Lung (tissue), 12 donors: ENCODE measurements around the gene PGM1. TPM values are rescaled to one million over a fixed set of nuclear protein-coding genes. Genes with fewer than 3 reads are reported as not detected.

Experiments used
- ATAC-seq: fragments of 200-7000 bp; cut with Tn5 transposase; one replicate; pipeline ENCODE4 v1.9.1; 2020; ENCODE audit warnings: moderate number of reproducible peaks; ENCODE audit not compliant: insufficient read depth, low FRiP score
- DNase-seq, 3 donors: peaks; one replicate each; pipeline ENCODE4 v3.0.0-alpha.2; 2013 to 2017
- H3K27ac ChIP-seq, 2 donors: one replicate each; pipeline ENCODE4 v1.5.1; 2013; ENCODE audit warnings: mild to moderate bottlenecking in 2 of 2, moderate library complexity in 2 of 2, control low read depth in 1 of 2, inconsistent platforms in 1 of 2, low read depth in 1 of 2, low read length in 1 of 2
- H3K27me3 ChIP-seq, 3 donors: one replicate each; pipeline ENCODE4 v1.5.1; 2013; ENCODE audit warnings: low read length in 2 of 3; ENCODE audit not compliant: control insufficient read depth in 3 of 3, insufficient read depth in 3 of 3
- H3K36me3 ChIP-seq, 4 donors: one replicate each; pipeline ENCODE4 v1.5.1; 2013; ENCODE audit warnings: low read length in 4 of 4, mild to moderate bottlenecking in 1 of 4, moderate library complexity in 1 of 4; ENCODE audit not compliant: control insufficient read depth in 4 of 4, insufficient read depth in 4 of 4
- H3K4me1 ChIP-seq, 5 donors: one replicate each; pipeline ENCODE4 v1.5.1; 2013; ENCODE audit warnings: low read length in 5 of 5, mild to moderate bottlenecking in 2 of 5, moderate library complexity in 1 of 5; ENCODE audit not compliant: control insufficient read depth in 5 of 5, insufficient read depth in 5 of 5
- H3K4me3 ChIP-seq: one replicate; pipeline ENCODE4 v1.5.1; 2013; ENCODE audit warnings: mild to moderate bottlenecking, control low read depth, moderate library complexity
- H3K9ac ChIP-seq, 2 donors: one replicate each; pipeline ENCODE4 v1.5.1; 2013; ENCODE audit warnings: low read length in 2 of 2, control low read depth in 1 of 2; ENCODE audit not compliant: insufficient read depth in 1 of 2
- H3K9me3 ChIP-seq, 4 donors: one replicate each; pipeline ENCODE4 v1.5.1; 2013; ENCODE audit warnings: low read length in 3 of 4, mild to moderate bottlenecking in 1 of 4, moderate library complexity in 1 of 4; ENCODE audit not compliant: control insufficient read depth in 4 of 4, insufficient read depth in 3 of 4
- WGBS, 2 donors: extraction: QIAGEN DNeasy Blood & Tissue Kit; methylation state at CpG; one replicate each; pipeline ENCODE4 v1.1.7; 2013; 5-methylcytosine and 5-hydroxymethylcytosine counted together
- polyA plus RNA-seq, 2 donors: library from polyadenylated mRNA; stranded (reverse); fragments of 200-250 nt; gene quantifications; one replicate each; pipeline ENCODE4 v1.2.1, GENCODE V29; 2013
- total RNA-seq, 2 donors: library from RNA; depleted of rRNA in 1 of 2; stranded (reverse); fragments of >200 nt in 1 of 2; gene quantifications; one replicate each; pipeline ENCODE4 v1.2.1, GENCODE V29; 2014 to 2021
- TF ChIP-seq, protein P1 (sequence below): IDR thresholded peaks from 2 replicates; pipeline ENCODE4 v1.5.1; 2012; ENCODE audit warnings: mild to moderate bottlenecking; ENCODE audit errors: control extremely low read depth, extremely low read depth
- donor health status: control.
- donor health status: control.
- donor health status: Bipolar disorder and iron deficiency.
- donor health status: healthy.
- donor health status: DM: yes; HTN: yes; CAD: no.

PGM1 gene
- total and polyA plus RNA-seq, 4 donors: 9.1 to 53.8 (median 34.8) TPM

DNA sequence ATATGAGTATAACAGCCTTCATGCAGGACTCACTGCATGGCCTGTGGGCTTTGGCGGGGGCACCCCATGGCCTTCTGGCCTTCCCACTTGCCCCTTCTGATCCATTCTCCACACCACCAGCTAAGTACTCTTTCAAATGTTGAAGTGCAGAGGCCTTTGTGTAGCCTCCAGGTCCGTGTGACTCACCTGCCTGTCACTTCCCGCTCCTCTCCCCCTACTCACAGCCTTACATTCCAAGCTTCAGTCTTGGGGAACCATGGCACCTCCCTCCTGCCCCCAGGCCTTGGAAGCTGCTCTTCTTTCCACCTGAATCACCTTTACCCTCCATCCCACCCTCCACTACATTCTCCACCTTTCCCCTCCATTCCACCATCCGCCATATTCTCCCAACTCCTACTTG, 69.6 kb downstream of the PGM1 start:
- Histone ChIP-seq H3K27me3 (no peaks in the 10 kb centered on the region), H3K4me3 (no peak overlapping the region), H3K27ac (no peak overlapping the region), H3K9me3 (peaks cover 0 to 2% (median 0%) of the 10 kb centered on the region in 4 donors), H3K9ac (no peak overlapping the region), H3K4me1 (peaks cover 0 to 7% (median 0%) of the 10 kb centered on the region in 5 donors), H3K36me3 (peaks cover 0 to 5% (median 0%) of the 10 kb centered on the region in 4 donors)
- ATAC-seq (no peak), DNase-seq (no peak)
- TF ChIP-seq, protein P1, sequence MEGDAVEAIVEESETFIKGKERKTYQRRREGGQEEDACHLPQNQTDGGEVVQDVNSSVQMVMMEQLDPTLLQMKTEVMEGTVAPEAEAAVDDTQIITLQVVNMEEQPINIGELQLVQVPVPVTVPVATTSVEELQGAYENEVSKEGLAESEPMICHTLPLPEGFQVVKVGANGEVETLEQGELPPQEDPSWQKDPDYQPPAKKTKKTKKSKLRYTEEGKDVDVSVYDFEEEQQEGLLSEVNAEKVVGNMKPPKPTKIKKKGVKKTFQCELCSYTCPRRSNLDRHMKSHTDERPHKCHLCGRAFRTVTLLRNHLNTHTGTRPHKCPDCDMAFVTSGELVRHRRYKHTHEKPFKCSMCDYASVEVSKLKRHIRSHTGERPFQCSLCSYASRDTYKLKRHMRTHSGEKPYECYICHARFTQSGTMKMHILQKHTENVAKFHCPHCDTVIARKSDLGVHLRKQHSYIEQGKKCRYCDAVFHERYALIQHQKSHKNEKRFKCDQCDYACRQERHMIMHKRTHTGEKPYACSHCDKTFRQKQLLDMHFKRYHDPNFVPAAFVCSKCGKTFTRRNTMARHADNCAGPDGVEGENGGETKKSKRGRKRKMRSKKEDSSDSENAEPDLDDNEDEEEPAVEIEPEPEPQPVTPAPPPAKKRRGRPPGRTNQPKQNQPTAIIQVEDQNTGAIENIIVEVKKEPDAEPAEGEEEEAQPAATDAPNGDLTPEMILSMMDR: no peak
- 92 to 95% methylated on average over 4 of the region's 4 CpGs for WGBS, 2 donors

DNA sequence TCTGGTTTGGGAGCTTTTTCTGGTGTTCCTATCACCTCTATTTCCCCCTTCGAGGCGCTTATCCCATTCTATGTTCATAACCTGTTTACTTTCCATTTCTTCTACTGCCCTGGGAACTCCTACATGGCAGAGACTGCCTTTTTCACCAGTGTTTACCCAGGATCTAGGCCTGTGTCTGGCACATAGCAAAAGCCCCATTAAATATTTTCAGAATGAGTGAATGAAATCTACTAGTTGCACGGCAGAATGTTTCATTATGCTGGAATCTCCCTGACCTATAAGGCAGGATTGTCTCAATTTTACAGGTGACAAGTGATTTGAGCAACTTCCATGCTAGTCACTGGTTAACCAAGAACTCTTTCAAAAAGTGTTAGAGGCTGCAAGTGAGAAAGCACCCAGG, 70.1 kb downstream of the PGM1 start:
- H3K27me3 ChIP-seq: no peaks in the 10 kb centered on the region
- peaks cover 0 to 5% (median 0%) of the 10 kb centered on the region in 4 donors for H3K36me3 ChIP-seq
- TF ChIP-seq, protein P1: no peak
- DNase-seq (no peak), ATAC-seq (no peak)
- no peak overlapping the region for H3K4me3 ChIP-seq
- peaks cover 0 to 2% (median 0%) of the 10 kb centered on the region in 4 donors for H3K9me3 ChIP-seq
- H3K9ac ChIP-seq: no peak overlapping the region
- no peak overlapping the region for H3K27ac ChIP-seq
- peaks cover 0 to 7% (median 0%) of the 10 kb centered on the region in 5 donors for H3K4me1 ChIP-seq
- 91 to 94% methylated on average over 3 of the region's 3 CpGs for WGBS, 2 donors

DNA sequence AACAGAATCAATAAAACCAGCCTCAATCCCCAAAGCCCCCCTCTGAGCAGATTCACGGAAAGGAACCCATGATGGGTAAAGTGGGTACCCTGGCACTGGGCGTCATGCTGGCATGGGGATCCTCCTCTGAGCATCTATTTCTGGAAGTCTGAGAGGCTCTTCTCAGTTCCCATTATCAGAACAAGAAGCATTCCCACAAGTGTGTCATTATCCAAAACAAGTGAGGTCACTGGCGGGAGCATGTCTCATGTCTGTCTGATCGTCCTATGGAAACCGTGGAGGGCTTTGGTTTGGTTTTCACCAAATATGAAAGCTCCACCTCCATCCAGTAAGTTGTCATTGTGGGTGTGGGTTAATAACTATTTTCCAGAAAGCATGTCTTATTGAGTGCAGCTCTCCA, 70.7 kb downstream of the PGM1 start:
- Histone ChIP-seq H3K9ac (no peak overlapping the region), H3K36me3 (peaks cover 0 to 5% (median 0%) of the 10 kb centered on the region in 4 donors), H3K27ac (no peak overlapping the region), H3K27me3 (no peaks in the 10 kb centered on the region), H3K4me1 (peaks cover 0 to 7% (median 0%) of the 10 kb centered on the region in 5 donors), H3K9me3 (peaks cover 0 to 2% (median 0%) of the 10 kb centered on the region in 4 donors), H3K4me3 (no peak overlapping the region)
- TF ChIP-seq, protein P1: no peak
- 94 to 96% methylated on average over 5 of the region's 5 CpGs for WGBS, 2 donors
- DNase-seq: no peak
- no peak for ATAC-seq

DNA sequence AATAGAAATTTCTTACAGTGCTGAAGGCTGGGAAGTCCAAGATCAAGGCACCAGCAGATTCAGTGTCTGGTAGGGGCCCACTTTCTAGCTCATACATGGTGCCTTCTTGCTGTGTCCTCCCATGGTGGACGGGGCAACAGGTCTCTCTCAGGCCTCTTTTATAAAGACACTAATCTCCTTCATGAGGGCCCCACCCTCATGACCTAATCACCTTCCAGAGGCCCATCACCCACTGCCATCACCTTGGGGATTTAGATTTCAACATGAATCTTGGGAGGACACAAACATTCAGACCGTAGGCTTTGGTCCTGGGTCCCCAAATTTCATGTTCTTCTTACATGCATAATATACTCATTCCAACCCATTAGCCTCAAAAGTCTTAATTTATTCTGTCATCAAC, 71.5 kb downstream of the PGM1 start:
- Histone ChIP-seq H3K9ac (no peak overlapping the region), H3K9me3 (peaks cover 0 to 2% (median 0%) of the 10 kb centered on the region in 4 donors), H3K27ac (no peak overlapping the region), H3K27me3 (no peaks in the 10 kb centered on the region), H3K36me3 (peaks cover 0 to 3% (median 0%) of the 10 kb centered on the region in 4 donors), H3K4me3 (no peak overlapping the region), H3K4me1 (peaks cover 0 to 9% (median 0%) of the 10 kb centered on the region in 5 donors)
- 97 to 99% methylated on average over 2 of the region's 2 CpGs for WGBS, 2 donors
- DNase-seq (no peak), ATAC-seq (no peak)
- TF ChIP-seq, protein P1: no peak
